K562 (cell line): ENCODE results near the gene SMIM8. TPM values are rescaled to one million over a fixed set of nuclear protein-coding genes. Genes with fewer than 3 reads are reported as not detected.

Experiments used
- ARNT ChIP-seq, 2 experiments: fragments of 450-650 bp; IDR thresholded peaks; 2 replicates each; pipeline ENCODE4 v1.6.1; 2016; ENCODE audit warnings: mild to moderate bottlenecking in 1 of 2
- CHD2 ChIP-seq: IDR thresholded peaks from 2 replicates; pipeline ENCODE4 v1.6.1; 2011; ENCODE audit warnings: low read depth, low read length
- DACH1 ChIP-seq: fragments of 450-650 bp; IDR thresholded peaks from 2 replicates; pipeline ENCODE4 v1.6.1; 2018; ENCODE audit not compliant: partially characterized antibody
- ETS2 ChIP-seq: IDR thresholded peaks from 2 replicates; pipeline ENCODE4 v1.6.1; 2016; ENCODE audit warnings: borderline replicate concordance, missing genetic modification characterization, mild to moderate bottlenecking, moderate library complexity, missing compliant biosample characterization; ENCODE audit not compliant: poor library complexity, severe bottlenecking
- FOXJ2 ChIP-seq: fragments of 200-800 bp; sonication (Bioruptor generic); IDR thresholded peaks from 2 replicates; pipeline ENCODE4 v1.6.1; 2016; ENCODE audit warnings: missing genetic modification characterization, missing compliant biosample characterization
- HOXB6 ChIP-seq: fragments of 250-450 bp; sonication (Bioruptor Pico); IDR thresholded peaks from 2 replicates; pipeline ENCODE4 v1.5.1; 2022; ENCODE audit warnings: mild to moderate bottlenecking, borderline replicate concordance
- LCOR ChIP-seq: sonication (generic); formaldehyde crosslinking; IDR thresholded peaks from 2 replicates; pipeline ENCODE4 v1.8.0; 2022; ENCODE audit warnings: mild to moderate bottlenecking, missing genetic modification reagents
- MBD2 ChIP-seq: sonication (generic); IDR thresholded peaks from 2 replicates; pipeline ENCODE4 v1.6.1; 2016; ENCODE audit warnings: low read depth, borderline replicate concordance
- MECOM ChIP-seq: fragments of 250-450 bp; sonication (Bioruptor Pico); IDR thresholded peaks from 2 replicates; pipeline ENCODE4 v1.8.0; 2022; ENCODE audit warnings: inconsistent platforms
- MYNN ChIP-seq, 2 experiments: sonication (generic); formaldehyde crosslinking in 1 of 2; IDR thresholded peaks; 2 replicates each; pipeline versions ENCODE4 v1.5.0 to v1.6.1; 2016 to 2020; ENCODE audit warnings: antibody characterized with exemption in 1 of 2, missing genetic modification reagents in 1 of 2
- NFE2L1 ChIP-seq: fragments of 450-650 bp; IDR thresholded peaks from 2 replicates; pipeline ENCODE4 v1.6.1; 2016; ENCODE audit warnings: missing genetic modification characterization, low read depth, mild to moderate bottlenecking, missing compliant biosample characterization, moderate library complexity, borderline replicate concordance
- NR3C1 ChIP-seq: sonication (generic); formaldehyde crosslinking; IDR thresholded peaks from 2 replicates; pipeline ENCODE4 v1.8.1; 2022; ENCODE audit warnings: missing genetic modification reagents
- PRDM10 ChIP-seq: fragments of 450-650 bp; IDR thresholded peaks from 2 replicates; pipeline ENCODE4 v1.6.1; 2018; ENCODE audit not compliant: partially characterized antibody
- STAT5B ChIP-seq: fragments of 250-450 bp; sonication (Bioruptor Pico); IDR thresholded peaks from 2 replicates; pipeline ENCODE4 v1.8.0; 2021; ENCODE audit warnings: mild to moderate bottlenecking, inconsistent platforms
- TAL1 ChIP-seq: fragments of 450-650 bp; IDR thresholded peaks from 2 replicates; pipeline ENCODE4 v1.6.1; 2016; ENCODE audit warnings: mild to moderate bottlenecking
- TRIM24 ChIP-seq, 2 experiments: fragments of 450-650 bp; IDR thresholded peaks; 2 replicates each; pipeline ENCODE4 v1.6.1; 2016
- ZNF324 ChIP-seq: fragments of 250-450 bp; sonication (Bioruptor Pico); IDR thresholded peaks from 2 replicates; pipeline ENCODE4 v1.4.0; 2020; ENCODE audit warnings: mild to moderate bottlenecking
- ZNF589 ChIP-seq: fragments of 200-800 bp; sonication (Bioruptor generic); IDR thresholded peaks from 2 replicates; pipeline ENCODE4 v1.6.1; 2016; ENCODE audit warnings: low read depth, missing genetic modification characterization, missing compliant biosample characterization
- polyA plus RNA-seq, 8 experiments: library from polyadenylated mRNA; depleted of rRNA in 4 of 8; stranded (reverse) in 5 of 8; unstranded in 3 of 8; fragments of >200 nt; fragmentation: Nextera tagmentation in 2 of 8; fragmentation: Illumina TruSeq in 1 of 8; extraction: Ambion mirVana in 2 of 8; extraction: Trizol in 1 of 8; gene quantifications; 2 replicates each; pipeline versions ENCODE4 v1.2.1 to v1.2.3, GENCODE V29; 2011 to 2014; ENCODE audit warnings: inconsistent platforms in 1 of 8, missing spikeins in 1 of 8
- total RNA-seq, 7 experiments: library from RNA; depleted of rRNA in 6 of 7; stranded (reverse); fragments of >200 nt in 6 of 7; fragmentation: Illumina TruSeq in 2 of 7; extraction: Trizol in 2 of 7; gene quantifications; 2 replicates each; pipeline versions ENCODE4 v1.2.1 to v1.2.3, GENCODE V29; 2011 to 2021; ENCODE audit warnings: low replicate concordance in 1 of 7
- TF ChIP-seq, protein P1 (sequence below): fragments of 200-800 bp; sonication (Bioruptor generic); IDR thresholded peaks from 2 replicates; pipeline ENCODE4 v1.6.1; 2017; ENCODE audit warnings: missing genetic modification characterization, missing compliant biosample characterization
- TF ChIP-seq, protein P2 (sequence below): sonication (generic); formaldehyde crosslinking; IDR thresholded peaks from 2 replicates; pipeline ENCODE4 v1.5.0; 2020; ENCODE audit warnings: missing genetic modification reagents
- TF ChIP-seq, protein P3 (sequence below): IDR thresholded peaks from 2 replicates; pipeline ENCODE4 v1.6.1; 2012; ENCODE audit warnings: low read depth, low read length, improper control_type of control experiment, borderline replicate concordance

Gene SMIM8
- total and polyA plus RNA-seq, 9 of the 15 experiments (the other 6 are each of a cell fraction or from before 2014, with no cell fraction given): 8.3 to 53.7 (median 15.1) TPM

- TF ChIP-seq, protein P1, sequence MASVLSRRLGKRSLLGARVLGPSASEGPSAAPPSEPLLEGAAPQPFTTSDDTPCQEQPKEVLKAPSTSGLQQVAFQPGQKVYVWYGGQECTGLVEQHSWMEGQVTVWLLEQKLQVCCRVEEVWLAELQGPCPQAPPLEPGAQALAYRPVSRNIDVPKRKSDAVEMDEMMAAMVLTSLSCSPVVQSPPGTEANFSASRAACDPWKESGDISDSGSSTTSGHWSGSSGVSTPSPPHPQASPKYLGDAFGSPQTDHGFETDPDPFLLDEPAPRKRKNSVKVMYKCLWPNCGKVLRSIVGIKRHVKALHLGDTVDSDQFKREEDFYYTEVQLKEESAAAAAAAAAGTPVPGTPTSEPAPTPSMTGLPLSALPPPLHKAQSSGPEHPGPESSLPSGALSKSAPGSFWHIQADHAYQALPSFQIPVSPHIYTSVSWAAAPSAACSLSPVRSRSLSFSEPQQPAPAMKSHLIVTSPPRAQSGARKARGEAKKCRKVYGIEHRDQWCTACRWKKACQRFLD (CRISPR knock-in tag): peak; percentile 49; the same call in 1 of the 2 replicates
- TF ChIP-seq STAT5B (no peak), FOXJ2 (tag) (no peak), HOXB6 (CRISPR knock-in tag) (no peak), PRDM10 (peak; percentile 4), CHD2 (no peak), ETS2 (tag) (no peak), ZNF589 (no peak), TAL1 (peak; percentile 92), ZNF324 (CRISPR knock-in tag) (no peak), NFE2L1 (tag) (no peak), LCOR (0 out of 2 replicates have a peak, but pooled peaks have one; percentile 41), ARNT (IDR thresholded peaks at IDR 0.05) (0 out of 4 replicates have a peak, but pooled peaks of 1 of the 2 experiments have one; percentile 18), MECOM (CRISPR knock-in tag) (peak; percentile 79; the same call in 1 of the 2 replicates), DACH1 (no peak), TRIM24 (IDR thresholded peaks at IDR 0.05) (peak; percentile 84 to 86), MBD2 (peak; percentile 46; the same call in 1 of the 2 replicates), NR3C1 (no peak), MYNN (IDR thresholded peaks at IDR 0.05) (0 out of 2 replicates have a peak, but pooled peaks have one; percentile 30), MYNN (CRISPR knock-in tag; IDR thresholded peaks at IDR 0.05) (no peak)
- TF ChIP-seq, protein P2, sequence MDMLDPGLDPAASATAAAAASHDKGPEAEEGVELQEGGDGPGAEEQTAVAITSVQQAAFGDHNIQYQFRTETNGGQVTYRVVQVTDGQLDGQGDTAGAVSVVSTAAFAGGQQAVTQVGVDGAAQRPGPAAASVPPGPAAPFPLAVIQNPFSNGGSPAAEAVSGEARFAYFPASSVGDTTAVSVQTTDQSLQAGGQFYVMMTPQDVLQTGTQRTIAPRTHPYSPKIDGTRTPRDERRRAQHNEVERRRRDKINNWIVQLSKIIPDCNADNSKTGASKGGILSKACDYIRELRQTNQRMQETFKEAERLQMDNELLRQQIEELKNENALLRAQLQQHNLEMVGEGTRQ (CRISPR knock-in tag): no peak
- TF ChIP-seq, protein P3, sequence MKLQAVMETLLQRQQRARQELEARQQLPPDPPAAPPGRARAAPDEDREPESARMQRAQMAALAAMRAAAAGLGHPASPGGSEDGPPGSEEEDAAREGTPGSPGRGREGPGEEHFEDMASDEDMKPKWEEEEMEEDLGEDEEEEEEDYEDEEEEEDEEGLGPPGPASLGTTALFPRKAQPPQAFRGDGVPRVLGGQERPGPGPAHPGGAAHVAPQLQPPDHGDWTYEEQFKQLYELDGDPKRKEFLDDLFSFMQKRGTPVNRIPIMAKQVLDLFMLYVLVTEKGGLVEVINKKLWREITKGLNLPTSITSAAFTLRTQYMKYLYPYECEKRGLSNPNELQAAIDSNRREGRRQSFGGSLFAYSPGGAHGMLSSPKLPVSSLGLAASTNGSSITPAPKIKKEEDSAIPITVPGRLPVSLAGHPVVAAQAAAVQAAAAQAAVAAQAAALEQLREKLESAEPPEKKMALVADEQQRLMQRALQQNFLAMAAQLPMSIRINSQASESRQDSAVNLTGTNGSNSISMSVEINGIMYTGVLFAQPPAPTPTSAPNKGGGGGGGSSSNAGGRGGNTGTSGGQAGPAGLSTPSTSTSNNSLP: peak; percentile 72; the same call in 1 of the 2 replicates
These were observed 42.3 kb downstream of the SMIM8 start (continued) for GRCh38 chr6:87364602-87365252.
